ENCODE measurements around the gene CPM.
"Not testable (repeated sequence)": the region's sequence is repeated elsewhere in the genome, so short reads cannot be mapped to it uniquely, and the experiment has no call there.

Gene CPM

GRCh38 chr12:68804657-68805591, 128.0 kb downstream of the CPM start:
- no peak for DNase-seq

- DNase-seq: no peak
Measured at GRCh38 chr12:68803948-68804656, 128.9 kb downstream of the CPM start.

GRCh38 chr12:68802911-68803651, 129.9 kb downstream of the CPM start:
- DNase-seq: peak; percentile 75

GRCh38 chr12:68802372-68802745, 130.6 kb downstream of the CPM start:
- DNase-seq: not testable (repeated sequence)
